SK-N-MC (cell line): ENCODE results near the gene PHC3.

ENCODE experiments used
- EZH2 ChIP-seq: fragments of 200-600 bp; sonication (generic); IDR thresholded peaks from one replicate; pipeline ENCODE4 v1.6.1; 2017; ENCODE audit warnings: antibody characterized with exemption
- POLR2AphosphoS5 ChIP-seq: IDR thresholded peaks from 2 replicates; pipeline ENCODE4 v1.6.1; 2012; ENCODE audit warnings: mild to moderate bottlenecking, low read depth, low read length, borderline replicate concordance

DNA sequence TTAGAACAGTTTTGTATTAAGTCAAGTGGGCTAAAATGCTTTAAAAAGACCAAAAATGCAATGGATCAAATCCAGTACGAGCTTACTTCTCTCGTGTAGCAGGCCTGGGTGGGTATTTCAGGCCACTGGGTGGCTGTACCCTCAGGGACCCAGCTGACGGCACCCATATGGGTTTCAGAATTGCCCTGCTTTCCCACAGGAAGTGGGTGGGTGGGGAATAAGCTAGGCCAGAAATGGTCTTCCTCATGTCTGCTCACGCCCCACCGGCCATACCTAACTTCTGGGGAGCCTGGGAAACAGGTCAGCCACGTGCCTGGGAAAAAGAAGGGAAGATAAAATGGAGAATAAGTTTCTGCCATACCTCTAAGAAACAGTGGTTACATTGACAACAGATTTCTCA is 123.4 kb downstream of the PHC3 start:
- TF ChIP-seq EZH2 (no peak), POLR2AphosphoS5 (no peak)
